NCI-H2227 treated with DMSO at 0.1 percent for 48 hours (cell line): ENCODE data around the gene TMEM120A.

Experiments
- DNase-seq: peaks from one replicate; lab custom pipeline; 2025; lab: John Stamatoyannopoulos, UW

TMEM120A gene

GRCh38 chr7:75995052-75995471, 667 bp upstream of the TMEM120A start:
- peak; percentile 8 for DNase-seq

- peak; percentile 15 for DNase-seq
Measured at GRCh38 chr7:75993689-75994387, 557 bp downstream of the TMEM120A start.

- no peak for DNase-seq
Measured at GRCh38 chr7:75992083-75992755, 2.2 kb downstream of the TMEM120A start.

- no peak for DNase-seq
Measured at GRCh38 chr7:75991531-75992082, 2.8 kb downstream of the TMEM120A start.

GRCh38 chr7:75989500-75990388, 4.7 kb downstream of the TMEM120A start:
- no peak for DNase-seq

GRCh38 chr7:75988568-75989499, 5.6 kb downstream of the TMEM120A start:
- no peak for DNase-seq

GRCh38 chr7:75987805-75988567, 6.4 kb downstream of the TMEM120A start:
- no peak for DNase-seq

- DNase-seq: no peak
Measured at GRCh38 chr7:75987026-75987804, 7.2 kb downstream of the TMEM120A start.

- no peak for DNase-seq
Measured at GRCh38 chr7:75986147-75986781, 8.1 kb downstream of the TMEM120A start.

GRCh38 chr7:75985518-75986146, 8.8 kb downstream of the TMEM120A start:
- DNase-seq: no peak

- no peak for DNase-seq
Measured at GRCh38 chr7:75985009-75985517, 9.3 kb downstream of the TMEM120A start.

- no peak for DNase-seq
Measured at GRCh38 chr7:75984130-75985008, 10.0 kb downstream of the TMEM120A start.

- DNase-seq: no peak
Measured at GRCh38 chr7:75983471-75984129, 10.8 kb downstream of the TMEM120A start.

GRCh38 chr7:75982306-75983064, 11.9 kb downstream of the TMEM120A start:
- DNase-seq: no peak

GRCh38 chr7:75981453-75982305, 12.7 kb downstream of the TMEM120A start:
- DNase-seq: no peak
